ENCODE data around the gene IRX5. TPM values are rescaled to one million over a fixed set of nuclear protein-coding genes. Genes with fewer than 3 reads are reported as not detected.

The IRX5 gene
- total RNA-seq, 6 experiments from 2014 or later: 4.5 to 5.7 (median 4.7) TPM

DNA sequence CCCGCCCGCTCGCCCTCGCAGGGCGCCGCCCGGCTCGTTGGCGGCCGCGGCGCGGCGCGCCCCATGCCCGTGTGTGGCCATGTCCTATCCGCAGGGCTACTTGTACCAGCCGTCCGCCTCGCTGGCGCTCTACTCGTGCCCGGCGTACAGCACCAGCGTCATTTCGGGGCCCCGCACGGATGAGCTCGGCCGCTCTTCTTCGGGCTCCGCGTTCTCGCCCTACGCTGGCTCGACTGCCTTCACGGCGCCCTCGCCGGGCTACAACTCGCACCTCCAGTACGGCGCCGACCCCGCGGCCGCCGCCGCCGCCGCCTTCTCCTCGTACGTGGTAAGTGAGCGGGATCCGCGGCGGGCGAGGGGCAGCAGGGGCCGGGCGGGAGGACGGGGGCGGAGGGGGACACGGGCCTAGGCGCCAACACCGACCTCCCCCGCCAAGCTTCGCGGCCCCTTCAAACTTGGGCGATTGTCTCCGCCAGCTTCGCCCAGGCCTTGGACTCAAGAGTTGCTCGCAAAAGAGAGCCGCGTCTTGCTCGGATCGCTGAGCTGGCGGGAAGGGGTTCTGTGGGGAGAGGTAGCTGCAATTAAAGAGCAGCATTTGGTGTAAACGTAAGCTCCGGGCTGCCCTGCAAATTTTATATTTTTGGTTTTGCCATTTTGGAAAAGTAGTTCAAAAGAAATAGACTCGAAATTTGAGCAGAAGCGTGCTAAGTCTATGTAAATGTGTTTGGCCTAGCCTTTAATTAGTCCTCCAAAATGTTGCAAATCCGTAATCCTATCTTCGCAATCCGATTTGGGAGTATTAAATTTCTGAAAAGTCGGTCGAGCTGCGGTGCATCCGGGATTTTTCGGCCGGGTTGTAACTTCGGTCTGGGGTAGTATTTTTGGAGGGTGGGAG lies 702 bp downstream of the IRX5 start:
- Mint-ChIP-seq H3K27ac (peak overlapping the region; percentile 96), H3K27me3 (ENCODE audit: insufficient read depth) (peaks cover 5% of the 10 kb centered on the region), H3K4me1 (ENCODE audit: low read depth) (peaks cover 48% of the 10 kb centered on the region), H3K9me3 (no peaks in the 10 kb centered on the region), H3K4me3 (peak overlapping the region; percentile 91), H3K36me3 (ENCODE audit: low read depth) (peaks cover 24% of the 10 kb centered on the region)
- peak; percentile 52 for DNase-seq
- TF ChIP-seq, protein P1, sequence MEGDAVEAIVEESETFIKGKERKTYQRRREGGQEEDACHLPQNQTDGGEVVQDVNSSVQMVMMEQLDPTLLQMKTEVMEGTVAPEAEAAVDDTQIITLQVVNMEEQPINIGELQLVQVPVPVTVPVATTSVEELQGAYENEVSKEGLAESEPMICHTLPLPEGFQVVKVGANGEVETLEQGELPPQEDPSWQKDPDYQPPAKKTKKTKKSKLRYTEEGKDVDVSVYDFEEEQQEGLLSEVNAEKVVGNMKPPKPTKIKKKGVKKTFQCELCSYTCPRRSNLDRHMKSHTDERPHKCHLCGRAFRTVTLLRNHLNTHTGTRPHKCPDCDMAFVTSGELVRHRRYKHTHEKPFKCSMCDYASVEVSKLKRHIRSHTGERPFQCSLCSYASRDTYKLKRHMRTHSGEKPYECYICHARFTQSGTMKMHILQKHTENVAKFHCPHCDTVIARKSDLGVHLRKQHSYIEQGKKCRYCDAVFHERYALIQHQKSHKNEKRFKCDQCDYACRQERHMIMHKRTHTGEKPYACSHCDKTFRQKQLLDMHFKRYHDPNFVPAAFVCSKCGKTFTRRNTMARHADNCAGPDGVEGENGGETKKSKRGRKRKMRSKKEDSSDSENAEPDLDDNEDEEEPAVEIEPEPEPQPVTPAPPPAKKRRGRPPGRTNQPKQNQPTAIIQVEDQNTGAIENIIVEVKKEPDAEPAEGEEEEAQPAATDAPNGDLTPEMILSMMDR (IDR thresholded peaks at IDR 0.05): no peak

- Mint-ChIP-seq H3K27ac (peak overlapping the region; percentile 96), H3K36me3 (ENCODE audit: low read depth) (peaks cover 24% of the 10 kb centered on the region), H3K9me3 (no peaks in the 10 kb centered on the region), H3K27me3 (ENCODE audit: insufficient read depth) (peaks cover 5% of the 10 kb centered on the region), H3K4me3 (peak overlapping the region; percentile 91), H3K4me1 (ENCODE audit: low read depth) (peaks cover 40% of the 10 kb centered on the region)
- DNase-seq: no peak
- TF ChIP-seq, protein P1 (IDR thresholded peaks at IDR 0.05): no peak
These were observed 1.5 kb downstream of the IRX5 start for GRCh38 chr16:54932021-54932660.

- H3K4me1 Mint-ChIP-seq (ENCODE audit: low read depth): peaks cover 34% of the 10 kb centered on the region
- peak overlapping the region; percentile 96 for H3K27ac Mint-ChIP-seq
- no peak for DNase-seq
- no peaks in the 10 kb centered on the region for H3K9me3 Mint-ChIP-seq
- H3K36me3 Mint-ChIP-seq (ENCODE audit: low read depth): peaks cover 24% of the 10 kb centered on the region
- TF ChIP-seq, protein P1 (IDR thresholded peaks at IDR 0.05): peak; percentile 61
- H3K27me3 Mint-ChIP-seq (ENCODE audit: insufficient read depth): peaks cover 5% of the 10 kb centered on the region
- peak overlapping the region; percentile 91 for H3K4me3 Mint-ChIP-seq
These were observed 2.1 kb downstream of the IRX5 start for GRCh38 chr16:54932737-54933254.

DNA sequence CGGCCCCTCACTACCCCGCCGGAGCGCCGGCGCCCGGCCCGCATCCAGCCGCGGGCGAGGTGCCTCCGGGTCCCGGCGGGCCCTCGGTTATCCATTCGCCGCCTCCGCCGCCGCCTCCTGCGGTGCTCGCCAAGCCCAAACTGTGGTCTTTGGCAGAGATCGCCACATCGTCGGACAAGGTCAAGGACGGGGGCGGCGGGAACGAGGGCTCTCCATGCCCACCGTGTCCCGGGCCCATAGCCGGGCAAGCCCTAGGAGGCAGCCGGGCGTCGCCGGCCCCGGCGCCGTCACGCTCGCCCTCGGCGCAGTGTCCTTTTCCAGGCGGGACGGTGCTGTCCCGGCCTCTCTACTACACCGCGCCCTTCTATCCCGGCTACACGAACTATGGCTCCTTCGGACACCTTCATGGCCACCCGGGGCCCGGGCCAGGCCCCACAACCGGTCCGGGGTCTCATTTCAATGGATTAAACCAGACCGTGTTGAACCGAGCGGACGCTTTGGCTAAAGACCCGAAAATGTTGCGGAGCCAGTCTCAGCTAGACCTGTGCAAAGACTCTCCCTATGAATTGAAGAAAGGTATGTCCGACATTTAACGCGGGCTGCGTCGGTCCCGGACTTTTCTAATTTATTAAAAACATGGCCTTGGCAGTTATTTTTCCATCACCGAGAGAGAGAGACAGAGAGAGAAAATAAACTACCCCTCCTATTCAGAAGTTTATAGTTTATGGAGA lies 2.8 kb downstream of the IRX5 start:
- peaks cover 24% of the 10 kb centered on the region for H3K36me3 Mint-ChIP-seq (ENCODE audit: low read depth)

More for the DNA sequence above, 2.8 kb downstream of the IRX5 start:
- H3K27ac Mint-ChIP-seq: peak overlapping the region; percentile 89
- H3K4me1 Mint-ChIP-seq (ENCODE audit: low read depth): peaks cover 33% of the 10 kb centered on the region
- TF ChIP-seq, protein P1 (IDR thresholded peaks at IDR 0.05): no peak
- peak overlapping the region; percentile 89 for H3K4me3 Mint-ChIP-seq
- no peak for DNase-seq
- peaks cover 5% of the 10 kb centered on the region for H3K27me3 Mint-ChIP-seq (ENCODE audit: insufficient read depth)
- H3K9me3 Mint-ChIP-seq: no peaks in the 10 kb centered on the region

Measured in HFFc6 (cell line).